22Rv1 (cell line): ENCODE data around the gene KCNJ15.

Experiments
- CTCF ChIP-seq: fragments of 450-650 bp; IDR thresholded peaks from 2 replicates; pipeline ENCODE4 v1.5.1; 2017; ENCODE audit warnings: mild to moderate bottlenecking
- ZFX ChIP-seq: fragments of 450-650 bp; IDR thresholded peaks from 2 replicates; pipeline ENCODE4 v1.6.1; 2017; ENCODE audit warnings: antibody characterized with exemption, borderline replicate concordance

GRCh38 chr21:38268864-38269575 lies 12.2 kb downstream of the KCNJ15 start:
- TF ChIP-seq CTCF (no peak), ZFX (no peak)
